C1 segment of cervical spinal cord (tissue), 14 donors: Measurements from ENCODE around the gene AP2A2.
A peak's percentile ranks its signal among the peaks of the same experiment; 100 is the strongest.
"Not testable (repeated sequence)": the region's sequence is repeated elsewhere in the genome, so short reads cannot be mapped to it uniquely, and the experiment has no call there.

Experiments used
- DNase-seq, 14 donors: peaks; one replicate each; lab custom pipeline; 2025; lab: John Stamatoyannopoulos, UW

The AP2A2 gene

GRCh38 chr11:1012740-1013630 is 87.3 kb downstream of the AP2A2 start:
- no peak for DNase-seq

- no peak for DNase-seq
Measured at GRCh38 chr11:1013631-1013935, 87.9 kb downstream of the AP2A2 start.

- DNase-seq = peak in 1 of 14 donors; percentile 43
Measured at GRCh38 chr11:1014276-1014675, 88.6 kb downstream of the AP2A2 start.

GRCh38 chr11:1015064-1015463 is 89.4 kb downstream of the AP2A2 start:
- no peak for DNase-seq

GRCh38 chr11:1015826-1016545 is 90.3 kb downstream of the AP2A2 start:
- DNase-seq = no peak

GRCh38 chr11:1016610-1017126 is 91.0 kb downstream of the AP2A2 start:
- not testable (repeated sequence) for DNase-seq

- no peak for DNase-seq
Measured at GRCh38 chr11:1017269-1018005, 91.8 kb downstream of the AP2A2 start.

GRCh38 chr11:1018091-1018490 is 92.4 kb downstream of the AP2A2 start:
- DNase-seq = no peak

- DNase-seq = no peak
Measured at GRCh38 chr11:1019321-1019910, 93.7 kb downstream of the AP2A2 start.

- no peak for DNase-seq
Measured at GRCh38 chr11:1020211-1020905, 94.7 kb downstream of the AP2A2 start.

- DNase-seq = no peak
Measured at GRCh38 chr11:1022411-1022810, 96.7 kb downstream of the AP2A2 start.

- DNase-seq = no peak
Measured at GRCh38 chr11:1022908-1023810, 97.5 kb downstream of the AP2A2 start.

- no peak for DNase-seq
Measured at GRCh38 chr11:1023811-1024596, 98.3 kb downstream of the AP2A2 start.

GRCh38 chr11:1024597-1025409 is 99.1 kb downstream of the AP2A2 start:
- DNase-seq = no peak

- DNase-seq = no peak
Measured at GRCh38 chr11:1025410-1026162, 99.9 kb downstream of the AP2A2 start.

GRCh38 chr11:1026163-1026450 is 100.4 kb downstream of the AP2A2 start:
- DNase-seq = no peak

- no peak for DNase-seq
Measured at GRCh38 chr11:1026641-1027482, 101.2 kb downstream of the AP2A2 start.
